GM18505 (cell line): ENCODE data around the gene IRS2.
"Not testable (repeated sequence)": the region's sequence is repeated elsewhere in the genome, so short reads cannot be mapped to it uniquely, and the experiment has no call there.

Experiments
- ATAC-seq: cut with Tn5 transposase; IDR thresholded peaks from one replicate; pipeline ENCODE4 v1.9.1; 2021; ENCODE audit not compliant: unreplicated experiment
- POLR2A ChIP-seq: IDR thresholded peaks from 4 replicates; pipeline ENCODE4 v1.6.1; 2011; ENCODE audit warnings: borderline replicate concordance; ENCODE audit not compliant: insufficient read depth, insufficient read length; ENCODE audit errors: extremely low read depth

IRS2 gene

GRCh38 chr13:109786457-109787134, at the start of gene IRS2:
Gene IRS2, minus strand, starts transcription at chr13:109786583. Its CDS starts 530 bp downstream, at chr13:109786053.
- peak; percentile 93 for ATAC-seq
- TF ChIP-seq POLR2A: no peak

- no peak for ATAC-seq
- TF ChIP-seq POLR2A: no peak
Measured at GRCh38 chr13:109834973-109835720, 48.8 kb upstream of the IRS2 start.

DNA sequence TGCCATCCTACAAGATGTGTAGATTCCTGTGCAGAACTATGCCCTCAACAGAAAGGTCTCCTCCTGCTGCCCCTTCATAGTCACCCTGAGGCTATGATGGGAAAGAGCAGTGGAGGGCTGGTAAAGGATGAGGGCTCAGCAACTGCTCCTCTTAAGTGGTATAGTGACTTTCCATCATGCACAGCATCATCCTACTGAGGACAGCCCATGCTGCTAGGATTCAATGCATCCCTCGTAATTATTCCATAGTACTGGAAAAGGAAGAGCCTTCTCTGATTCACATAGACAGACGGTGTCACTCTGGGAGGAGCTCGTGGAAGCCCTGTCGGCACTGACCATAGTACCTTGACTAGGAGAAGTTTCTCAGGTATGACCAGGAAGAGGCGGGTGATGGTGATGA, 47.6 kb upstream of the IRS2 start:
- no peak for ATAC-seq
- no peak for TF ChIP-seq POLR2A

- TF ChIP-seq POLR2A: no peak
- no peak for ATAC-seq
Measured at GRCh38 chr13:109833071-109833470, 46.7 kb upstream of the IRS2 start.

DNA sequence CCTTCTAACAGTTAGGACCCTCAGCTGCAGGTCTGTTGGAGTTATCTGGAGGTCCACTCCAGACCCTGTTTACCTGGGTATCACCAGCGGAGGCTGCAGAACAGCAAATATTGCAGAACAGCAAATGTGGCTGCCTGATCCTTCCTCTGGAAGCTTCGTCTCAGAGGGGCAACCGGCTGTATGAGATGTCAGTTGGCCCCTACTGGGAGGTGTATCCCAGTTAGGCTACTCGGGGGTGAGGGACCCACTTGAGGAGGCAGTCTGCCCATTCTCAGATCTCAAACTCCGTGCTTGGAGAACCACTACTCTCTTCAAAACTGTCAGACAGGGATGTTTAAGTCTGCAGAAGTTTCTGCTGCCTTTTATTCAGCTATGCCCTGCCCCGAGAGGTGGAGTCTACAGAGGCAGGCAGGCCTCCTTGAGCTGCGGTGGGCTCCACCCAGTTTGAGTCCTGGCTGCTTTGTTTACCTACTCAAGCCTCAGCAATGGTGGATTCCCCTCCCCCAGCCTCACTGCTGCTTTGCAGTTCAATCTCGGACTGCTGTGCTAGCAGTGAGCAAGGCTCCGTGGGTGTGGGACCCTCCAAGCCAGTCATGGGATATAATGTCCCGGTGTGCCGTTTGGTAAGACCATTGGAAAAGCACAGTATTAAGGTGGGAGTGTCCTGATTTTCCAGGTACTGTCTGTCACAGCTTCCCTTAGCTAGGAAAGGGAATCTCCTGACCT, 42.4 kb upstream of the IRS2 start:
- not testable (repeated sequence) for ATAC-seq

- not testable (repeated sequence) for ATAC-seq
Measured at GRCh38 chr13:109823201-109823600, 36.8 kb upstream of the IRS2 start.

DNA sequence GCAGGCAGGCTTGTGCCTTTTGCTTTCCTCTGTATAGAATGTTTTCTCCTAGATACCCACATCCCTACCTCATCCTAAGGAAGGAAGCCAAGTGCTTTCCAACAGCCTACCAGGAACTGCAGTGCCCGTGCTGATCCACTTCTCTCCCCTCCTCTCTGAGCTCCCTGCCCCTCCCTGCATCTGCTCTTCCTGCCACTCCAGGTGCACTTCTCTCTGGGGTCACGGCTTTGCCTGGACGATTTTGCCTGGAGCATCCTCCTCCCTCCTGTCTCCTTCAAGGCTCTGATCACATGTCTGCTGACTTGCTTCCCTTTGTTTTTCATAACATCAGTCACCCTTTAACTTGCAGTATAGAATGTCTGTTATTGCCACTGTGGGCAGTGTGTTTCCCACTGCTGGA, 34.7 kb upstream of the IRS2 start:
- ATAC-seq: no peak
- no peak for TF ChIP-seq POLR2A

- TF ChIP-seq POLR2A: no peak
- no peak for ATAC-seq
Measured at GRCh38 chr13:109819874-109820273, 33.5 kb upstream of the IRS2 start.

DNA sequence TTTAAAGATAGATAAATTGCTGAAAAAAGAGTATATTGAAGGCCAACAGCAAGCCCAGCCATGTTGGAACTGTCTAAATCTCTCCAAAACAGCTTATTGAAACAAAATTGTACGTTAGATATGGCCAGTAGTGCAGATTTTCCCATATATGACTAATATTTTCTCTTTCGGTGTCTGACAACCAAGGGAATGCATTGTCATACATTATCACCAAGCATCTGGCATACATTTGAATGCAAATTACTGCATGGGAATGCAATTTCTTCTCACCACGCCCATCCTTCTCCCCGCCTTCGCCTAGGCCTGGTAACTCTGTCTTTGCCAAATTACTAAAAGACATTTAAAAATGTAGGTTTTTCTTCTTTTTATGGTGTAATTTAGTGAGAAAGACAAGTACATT, 32.5 kb upstream of the IRS2 start:
- no peak for TF ChIP-seq POLR2A
- no peak for ATAC-seq

- TF ChIP-seq POLR2A: no peak
- ATAC-seq: no peak
Measured at GRCh38 chr13:109817591-109818535, 31.5 kb upstream of the IRS2 start.

- TF ChIP-seq POLR2A: no peak
- ATAC-seq: no peak
Measured at GRCh38 chr13:109816808-109817203, 30.4 kb upstream of the IRS2 start.

- TF ChIP-seq POLR2A: no peak
- no peak for ATAC-seq
Measured at GRCh38 chr13:109816112-109816807, 29.9 kb upstream of the IRS2 start.
